Lower leg skin (tissue), 4 donors: ENCODE measurements around the gene HEATR3. TPM values are rescaled to one million over a fixed set of nuclear protein-coding genes. Genes with fewer than 3 reads are reported as not detected.

ENCODE experiments used
- DNase-seq, 2 donors: peaks; one replicate each; pipeline ENCODE4 v3.0.0-alpha.2; 2019; ENCODE audit warnings: low spot score in 2 of 2
- H3K4me3 ChIP-seq: fragments of 200-600 bp; sonication (generic); 2 replicates; pipeline ENCODE4 v1.5.1; 2017; ENCODE audit warnings: mild to moderate bottlenecking, low read depth; ENCODE audit not compliant: poor library complexity, severe bottlenecking
- CTCF ChIP-seq, 3 donors: fragments of 450-650 bp; IDR thresholded peaks; one replicate each; pipeline ENCODE4 v1.5.1; 2016; ENCODE audit warnings: antibody characterized with exemption in 3 of 3, mild to moderate bottlenecking in 3 of 3, moderate library complexity in 2 of 3
- POLR2A ChIP-seq, 2 donors: fragments of 450-650 bp; IDR thresholded peaks; one replicate each; pipeline ENCODE4 v1.6.1; 2016 to 2017; ENCODE audit warnings: antibody characterized with exemption in 2 of 2, mild to moderate bottlenecking in 1 of 2, moderate library complexity in 1 of 2
- WGBS, 2 donors: methylation state at CpG; one replicate each; pipeline ENCODE4 v1.1.5; 2018; 5-methylcytosine and 5-hydroxymethylcytosine counted together
- intact Hi-C: fragments of 100-400 bp; cut with DNase I; formaldehyde crosslinking; loops from one replicate; pipeline ENCODE4 v1.15.0; 2023; ENCODE audit warnings: low total_unique reads
- total RNA-seq, 4 donors: library from RNA; depleted of rRNA; stranded (reverse); fragments of >200 nt; gene quantifications; one replicate each; pipeline ENCODE4 v1.1.0, GENCODE V29; 2016

Gene HEATR3
- total RNA-seq, 4 donors from 2014 or later, result 11.5 to 19.7 (median 12.5) TPM

- H3K4me3 ChIP-seq, result no peak overlapping the region
- intact Hi-C loops, result no loop called here
- 72 to 81% methylated on average over 9 of the region's 9 CpGs for WGBS, 2 donors
- DNase-seq, result peak in 1 of 2 donors; percentile 21
- TF ChIP-seq POLR2A (IDR thresholded peaks at IDR 0.05) (no peak), CTCF (IDR thresholded peaks at IDR 0.05) (no peak)
Observed at GRCh38 chr16:50079397-50080140, 13.8 kb downstream of the HEATR3 start.

GRCh38 chr16:50081428-50082018 is 15.8 kb downstream of the HEATR3 start:
- WGBS, 2 donors, result 82 to 87% methylated on average over 7 of the region's 7 CpGs

GRCh38 chr16:50083996-50084395 is 18.2 kb downstream of the HEATR3 start:
- intact Hi-C loops, result no loop called here
- H3K4me3 ChIP-seq, result no peak overlapping the region
- no peak for DNase-seq
- no peak for TF ChIP-seq CTCF (IDR thresholded peaks at IDR 0.05)
- no peak for TF ChIP-seq POLR2A (IDR thresholded peaks at IDR 0.05)
- 85 to 86% methylated on average over 8 of the region's 8 CpGs for WGBS, 2 donors

More at GRCh38 chr16:50081428-50082018, 15.8 kb downstream of the HEATR3 start:
- peak in 1 of 2 donors; percentile 46 for DNase-seq
- H3K4me3 ChIP-seq, result no peak overlapping the region
- intact Hi-C loops, result no loop called here
- TF ChIP-seq POLR2A (IDR thresholded peaks at IDR 0.05) (no peak), CTCF (IDR thresholded peaks at IDR 0.05) (no peak)

GRCh38 chr16:50086176-50086575 is 20.4 kb downstream of the HEATR3 start:
- intact Hi-C loops, result no loop called here
- TF ChIP-seq POLR2A (IDR thresholded peaks at IDR 0.05), result no peak
- TF ChIP-seq CTCF (IDR thresholded peaks at IDR 0.05), result no peak
- no peak for DNase-seq
- 92 to 94% methylated on average over 6 of the region's 6 CpGs for WGBS, 2 donors
- H3K4me3 ChIP-seq, result no peak overlapping the region

GRCh38 chr16:50088302-50088701 is 22.5 kb downstream of the HEATR3 start:
- intact Hi-C loops, result no loop called here
- H3K4me3 ChIP-seq, result no peak overlapping the region
- whole genome bisulfite sequencing, 2 donors, result 70 to 73% methylated on average over 3 of the region's 3 CpGs
- no peak for TF ChIP-seq POLR2A (IDR thresholded peaks at IDR 0.05)
- no peak for TF ChIP-seq CTCF (IDR thresholded peaks at IDR 0.05)
- no peak for DNase-seq
